ENCODE results near the gene PINK1.
"Not testable (repeated sequence)": the region's sequence is repeated elsewhere in the genome, so short reads cannot be mapped to it uniquely, and the experiment has no call there.

DNA sequence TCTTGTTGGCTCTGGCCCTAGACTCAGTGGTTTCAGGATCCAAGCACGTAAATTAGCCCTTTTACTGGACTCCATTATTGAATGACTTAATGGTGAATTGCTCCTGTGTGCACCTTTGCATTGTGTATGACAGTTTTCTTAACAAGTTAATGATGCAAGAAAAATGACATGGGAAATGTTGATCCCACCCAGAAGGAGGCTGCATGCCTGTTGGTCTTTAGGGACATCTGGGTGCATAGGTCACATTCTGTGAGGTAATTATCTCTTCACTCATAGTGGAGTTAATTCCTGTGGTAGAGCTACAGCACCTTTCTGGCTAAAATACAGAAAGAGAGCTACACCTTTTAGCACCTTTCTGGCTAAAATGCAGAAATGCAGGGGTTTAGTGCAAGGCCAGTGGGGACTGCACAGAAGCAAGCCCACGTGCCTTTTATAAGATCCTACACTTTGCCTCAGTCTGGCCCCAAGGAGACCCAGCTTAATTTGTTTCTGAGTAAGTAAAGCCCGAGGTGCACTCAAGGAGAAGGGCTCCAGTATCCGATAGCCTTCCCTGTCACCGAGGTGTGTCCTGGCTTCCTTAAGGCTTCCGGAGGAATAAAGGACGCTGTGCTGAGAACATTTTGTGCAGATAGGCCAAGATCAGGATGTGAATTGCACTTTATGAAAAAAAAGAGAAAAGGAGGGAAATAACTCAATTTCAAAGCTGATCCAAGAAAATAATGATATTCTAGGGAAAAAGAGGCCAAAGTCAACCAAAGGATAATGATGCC lies 26.3 kb upstream of the PINK1 start:
- TF ChIP-seq, protein P1, sequence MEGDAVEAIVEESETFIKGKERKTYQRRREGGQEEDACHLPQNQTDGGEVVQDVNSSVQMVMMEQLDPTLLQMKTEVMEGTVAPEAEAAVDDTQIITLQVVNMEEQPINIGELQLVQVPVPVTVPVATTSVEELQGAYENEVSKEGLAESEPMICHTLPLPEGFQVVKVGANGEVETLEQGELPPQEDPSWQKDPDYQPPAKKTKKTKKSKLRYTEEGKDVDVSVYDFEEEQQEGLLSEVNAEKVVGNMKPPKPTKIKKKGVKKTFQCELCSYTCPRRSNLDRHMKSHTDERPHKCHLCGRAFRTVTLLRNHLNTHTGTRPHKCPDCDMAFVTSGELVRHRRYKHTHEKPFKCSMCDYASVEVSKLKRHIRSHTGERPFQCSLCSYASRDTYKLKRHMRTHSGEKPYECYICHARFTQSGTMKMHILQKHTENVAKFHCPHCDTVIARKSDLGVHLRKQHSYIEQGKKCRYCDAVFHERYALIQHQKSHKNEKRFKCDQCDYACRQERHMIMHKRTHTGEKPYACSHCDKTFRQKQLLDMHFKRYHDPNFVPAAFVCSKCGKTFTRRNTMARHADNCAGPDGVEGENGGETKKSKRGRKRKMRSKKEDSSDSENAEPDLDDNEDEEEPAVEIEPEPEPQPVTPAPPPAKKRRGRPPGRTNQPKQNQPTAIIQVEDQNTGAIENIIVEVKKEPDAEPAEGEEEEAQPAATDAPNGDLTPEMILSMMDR (conservative IDR thresholded peaks at IDR 0.05 in 1 of 2, IDR thresholded peaks at IDR 0.05 in 1 of 2; ENCODE audit: low read depth in 1 of 2, low read length in 2 of 2): not testable (repeated sequence)
- TF ChIP-seq EZH2 (IDR thresholded peaks at IDR 0.05; ENCODE audit: low read length, missing control alignments): not testable (repeated sequence)
